Fibroblast of skin of left quadriceps (primary cell): ENCODE results near the gene MIOX.
A peak's percentile ranks its signal among the peaks of the same experiment; 100 is the strongest.
"Not testable (repeated sequence)": the region's sequence is repeated elsewhere in the genome, so short reads cannot be mapped to it uniquely, and the experiment has no call there.

Experiments
- DNase-seq, 2 experiments: peaks; one replicate each; pipeline ENCODE4 v3.0.0-alpha.2; 2013; ENCODE audit warnings: low read depth in 2 of 2

MIOX gene

GRCh38 chr22:50516068-50516467, 29.4 kb downstream of the MIOX start:
- no peak for DNase-seq

GRCh38 chr22:50516891-50517290, 30.2 kb downstream of the MIOX start:
- DNase-seq = no peak

- DNase-seq = no peak
Measured at GRCh38 chr22:50517495-50518260, 31.0 kb downstream of the MIOX start.

- DNase-seq = no peak
Measured at GRCh38 chr22:50518606-50519005, 31.9 kb downstream of the MIOX start.

GRCh38 chr22:50519151-50519550, 32.5 kb downstream of the MIOX start:
- no peak for DNase-seq

- DNase-seq = not testable (repeated sequence)
Measured at GRCh38 chr22:50520184-50520583, 33.5 kb downstream of the MIOX start.

GRCh38 chr22:50520826-50521453, 34.3 kb downstream of the MIOX start:
- DNase-seq = no peak

GRCh38 chr22:50521710-50522109, 35.1 kb downstream of the MIOX start:
- no peak for DNase-seq

GRCh38 chr22:50522208-50522805, 35.6 kb downstream of the MIOX start:
- DNase-seq = no peak

- DNase-seq = no peak
Measured at GRCh38 chr22:50522806-50523438, 36.3 kb downstream of the MIOX start.

- DNase-seq = no peak
Measured at GRCh38 chr22:50523458-50523805, 36.8 kb downstream of the MIOX start.

GRCh38 chr22:50523806-50524675, 37.4 kb downstream of the MIOX start:
- no peak for DNase-seq

- no peak for DNase-seq
Measured at GRCh38 chr22:50524676-50525103, 38.0 kb downstream of the MIOX start.

GRCh38 chr22:50525104-50525857, 38.6 kb downstream of the MIOX start, which contains the start of gene SCO2:
Gene SCO2 (minus strand): TSS chr22:50525598. CDS start chr22:50524411, 1,187 bp downstream.
- peak; percentile 94 to 95 for DNase-seq

- DNase-seq = no peak
Measured at GRCh38 chr22:50525858-50526107, 39.1 kb downstream of the MIOX start.

- DNase-seq = peak; percentile 56 to 62
Measured at GRCh38 chr22:50526108-50526833, 39.6 kb downstream of the MIOX start.

- no peak for DNase-seq
Measured at GRCh38 chr22:50526834-50527801, 40.5 kb downstream of the MIOX start.

- DNase-seq = no peak
Measured at GRCh38 chr22:50527921-50528681, 41.4 kb downstream of the MIOX start.
